ENCODE measurements around the gene PCDH1.
"Not testable (repeated sequence)": the region's sequence is repeated elsewhere in the genome, so short reads cannot be mapped to it uniquely, and the experiment has no call there.

Gene PCDH1

DNA sequence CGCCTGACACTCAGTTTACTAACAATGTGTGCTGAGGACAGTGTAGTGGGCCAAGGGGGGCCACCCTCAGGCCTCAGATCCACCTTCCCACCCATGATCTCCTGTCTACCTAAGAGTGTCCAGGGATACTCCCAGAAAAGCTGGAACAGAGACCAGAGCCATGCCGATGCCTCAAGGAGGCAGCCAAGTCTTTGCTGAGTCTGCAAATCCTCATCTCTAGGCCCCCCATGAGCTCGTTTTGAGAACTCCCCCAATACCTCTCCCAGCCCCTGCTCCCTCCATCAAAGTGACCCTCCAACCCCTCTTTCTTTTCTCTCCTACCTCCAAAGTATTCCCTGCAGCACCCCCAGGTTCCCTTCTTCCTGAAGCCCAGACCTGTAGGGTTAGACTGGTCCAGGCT, 53.5 kb downstream of the PCDH1 start:
- intact Hi-C loops (cut with DNase I; ENCODE audit: low total_unique reads), result no loop called here
- no peaks in the 10 kb centered on the region for H3K27me3 ChIP-seq
- TF ChIP-seq CTCF (IDR thresholded peaks at IDR 0.05), result no peak
- no peak for DNase-seq
- peaks cover 0 to 20% (median 13%) of the 10 kb centered on the region in 4 donors for H3K4me1 ChIP-seq
- H3K27ac ChIP-seq, result no peak overlapping the region
- no peak overlapping the region for H3K4me3 ChIP-seq
- no peaks in the 10 kb centered on the region for H3K36me3 ChIP-seq
- H3K9me3 ChIP-seq, result no peaks in the 10 kb centered on the region

- Histone ChIP-seq H3K27me3 (no peaks in the 10 kb centered on the region), H3K36me3 (no peaks in the 10 kb centered on the region), H3K4me3 (no peak overlapping the region), H3K27ac (peak overlapping the region; percentile 70 to 71), H3K9me3 (no peaks in the 10 kb centered on the region), H3K4me1 (peaks cover 0 to 20% (median 13%) of the 10 kb centered on the region in 4 donors)
- no peak for TF ChIP-seq CTCF (IDR thresholded peaks at IDR 0.05)
- intact Hi-C loops (cut with DNase I; ENCODE audit: low total_unique reads), result no loop called here
- DNase-seq, result no peak
Measured at GRCh38 chr5:141823056-141823455, 55.2 kb downstream of the PCDH1 start.

GRCh38 chr5:141822144-141822543, 56.1 kb downstream of the PCDH1 start:
- no peaks in the 10 kb centered on the region for H3K9me3 ChIP-seq
- no peak for TF ChIP-seq CTCF (IDR thresholded peaks at IDR 0.05)
- no peak overlapping the region for H3K4me3 ChIP-seq
- intact Hi-C loops (cut with DNase I; ENCODE audit: low total_unique reads), result no loop called here
- no peaks in the 10 kb centered on the region for H3K27me3 ChIP-seq
- H3K4me1 ChIP-seq, result peaks cover 0 to 20% (median 13%) of the 10 kb centered on the region in 4 donors
- no peaks in the 10 kb centered on the region for H3K36me3 ChIP-seq
- H3K27ac ChIP-seq, result peak overlapping the region; percentile 70 to 71
- peak; percentile 47 to 78 for DNase-seq

GRCh38 chr5:141821430-141821925, 56.7 kb downstream of the PCDH1 start:
- Histone ChIP-seq H3K9me3 (no peaks in the 10 kb centered on the region), H3K36me3 (no peaks in the 10 kb centered on the region), H3K4me1 (peaks cover 0 to 20% (median 13%) of the 10 kb centered on the region in 4 donors), H3K4me3 (no peak overlapping the region), H3K27ac (peak overlapping the region; percentile 70 to 71), H3K27me3 (no peaks in the 10 kb centered on the region)
- no peak for DNase-seq
- TF ChIP-seq CTCF (IDR thresholded peaks at IDR 0.05), result no peak
- intact Hi-C loops (cut with DNase I; ENCODE audit: low total_unique reads), result no loop called here

- H3K27me3 ChIP-seq; H3K4me3 ChIP-seq; H3K36me3 ChIP-seq; intact Hi-C loops (cut with DNase I; ENCODE audit: low total_unique reads); DNase-seq; H3K9me3 ChIP-seq; H3K27ac ChIP-seq: not testable (repeated sequence)
- peaks cover 0 to 20% (median 10%) of the 10 kb centered on the region in 4 donors for H3K4me1 ChIP-seq
Measured at GRCh38 chr5:141820686-141821085, 57.5 kb downstream of the PCDH1 start.

GRCh38 chr5:141817631-141818030, 60.6 kb downstream of the PCDH1 start:
- no peak for DNase-seq
- Histone ChIP-seq H3K4me1 (peaks cover 0 to 14% (median 7%) of the 10 kb centered on the region in 4 donors), H3K9me3 (no peaks in the 10 kb centered on the region), H3K4me3 (no peak overlapping the region), H3K27me3 (no peaks in the 10 kb centered on the region), H3K36me3 (no peaks in the 10 kb centered on the region), H3K27ac (no peak overlapping the region)
- intact Hi-C loops (cut with DNase I; ENCODE audit: low total_unique reads), result loop anchor here (10.0 kb wide), 1 partner anchor 57 kb away; the partner anchor contains the start of gene PCDH1
- TF ChIP-seq CTCF (IDR thresholded peaks at IDR 0.05), result no peak
